OCI-LY3 (cell line): ENCODE results near the gene LGALS14.

Experiments
- EZH2phosphoT487 ChIP-seq: fragments of 200-600 bp; shearing (Covaris generic); IDR thresholded peaks from 2 replicates; pipeline ENCODE4 v1.6.1; 2018; ENCODE audit warnings: antibody characterized with exemption, mixed run types, low read depth
- TF ChIP-seq, protein P1 (sequence below): fragments of 200-600, 300-600 bp; sonication (generic); IDR thresholded peaks from 2 replicates; pipeline ENCODE4 v1.5.1; 2014; ENCODE audit warnings: antibody characterized with exemption, low read length, low read depth

DNA sequence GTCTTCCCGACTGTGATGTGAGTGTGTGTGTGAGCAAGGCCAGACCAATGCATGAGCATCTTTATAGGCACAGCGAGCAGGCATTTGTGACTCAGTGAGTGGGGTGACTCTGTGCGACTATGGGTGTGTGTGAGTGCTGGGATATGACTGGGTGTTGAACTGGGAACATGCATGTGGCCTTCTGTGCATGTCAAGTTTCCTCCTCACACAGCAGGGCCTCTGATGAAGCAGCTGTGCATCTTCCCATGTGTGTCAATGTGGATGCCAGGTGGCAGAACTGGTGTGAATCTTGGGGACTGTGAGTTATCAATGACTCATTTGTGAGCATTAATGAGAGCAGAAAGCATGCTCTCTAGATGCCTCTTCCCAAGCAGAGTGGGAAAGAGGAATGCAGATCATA is 12.1 kb upstream of the LGALS14 start:
- TF ChIP-seq, protein P1, sequence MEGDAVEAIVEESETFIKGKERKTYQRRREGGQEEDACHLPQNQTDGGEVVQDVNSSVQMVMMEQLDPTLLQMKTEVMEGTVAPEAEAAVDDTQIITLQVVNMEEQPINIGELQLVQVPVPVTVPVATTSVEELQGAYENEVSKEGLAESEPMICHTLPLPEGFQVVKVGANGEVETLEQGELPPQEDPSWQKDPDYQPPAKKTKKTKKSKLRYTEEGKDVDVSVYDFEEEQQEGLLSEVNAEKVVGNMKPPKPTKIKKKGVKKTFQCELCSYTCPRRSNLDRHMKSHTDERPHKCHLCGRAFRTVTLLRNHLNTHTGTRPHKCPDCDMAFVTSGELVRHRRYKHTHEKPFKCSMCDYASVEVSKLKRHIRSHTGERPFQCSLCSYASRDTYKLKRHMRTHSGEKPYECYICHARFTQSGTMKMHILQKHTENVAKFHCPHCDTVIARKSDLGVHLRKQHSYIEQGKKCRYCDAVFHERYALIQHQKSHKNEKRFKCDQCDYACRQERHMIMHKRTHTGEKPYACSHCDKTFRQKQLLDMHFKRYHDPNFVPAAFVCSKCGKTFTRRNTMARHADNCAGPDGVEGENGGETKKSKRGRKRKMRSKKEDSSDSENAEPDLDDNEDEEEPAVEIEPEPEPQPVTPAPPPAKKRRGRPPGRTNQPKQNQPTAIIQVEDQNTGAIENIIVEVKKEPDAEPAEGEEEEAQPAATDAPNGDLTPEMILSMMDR, result no peak
- no peak for TF ChIP-seq EZH2phosphoT487
